Prostate gland (tissue), 2 donors: Measurements from ENCODE around the gene TRIP13.
"Not testable (repeated sequence)": the region's sequence is repeated elsewhere in the genome, so short reads cannot be mapped to it uniquely, and the experiment has no call there.

ENCODE experiments used
- POLR2A ChIP-seq: fragments of 450-650 bp; IDR thresholded peaks from one replicate; pipeline ENCODE4 v1.6.1; 2016; ENCODE audit warnings: antibody characterized with exemption, mild to moderate bottlenecking
- POLR2AphosphoS5 ChIP-seq: sonication (generic); formaldehyde crosslinking; IDR thresholded peaks from one replicate; pipeline ENCODE4 v1.6.1; 2017; ENCODE audit warnings: antibody characterized with exemption
- TF ChIP-seq, protein P1 (sequence below), 4 experiments: fragments of 200-600 bp in 2 of 4; fragments of 450-650 bp in 2 of 4; sonication (generic) in 2 of 4; IDR thresholded peaks; 1 replicate in 3 of 4; 2 replicates in 1 of 4; pipeline ENCODE4 v1.5.1; 2016 to 2019; ENCODE audit warnings: antibody characterized with exemption in 4 of 4, mild to moderate bottlenecking in 2 of 4, moderate library complexity in 2 of 4

DNA sequence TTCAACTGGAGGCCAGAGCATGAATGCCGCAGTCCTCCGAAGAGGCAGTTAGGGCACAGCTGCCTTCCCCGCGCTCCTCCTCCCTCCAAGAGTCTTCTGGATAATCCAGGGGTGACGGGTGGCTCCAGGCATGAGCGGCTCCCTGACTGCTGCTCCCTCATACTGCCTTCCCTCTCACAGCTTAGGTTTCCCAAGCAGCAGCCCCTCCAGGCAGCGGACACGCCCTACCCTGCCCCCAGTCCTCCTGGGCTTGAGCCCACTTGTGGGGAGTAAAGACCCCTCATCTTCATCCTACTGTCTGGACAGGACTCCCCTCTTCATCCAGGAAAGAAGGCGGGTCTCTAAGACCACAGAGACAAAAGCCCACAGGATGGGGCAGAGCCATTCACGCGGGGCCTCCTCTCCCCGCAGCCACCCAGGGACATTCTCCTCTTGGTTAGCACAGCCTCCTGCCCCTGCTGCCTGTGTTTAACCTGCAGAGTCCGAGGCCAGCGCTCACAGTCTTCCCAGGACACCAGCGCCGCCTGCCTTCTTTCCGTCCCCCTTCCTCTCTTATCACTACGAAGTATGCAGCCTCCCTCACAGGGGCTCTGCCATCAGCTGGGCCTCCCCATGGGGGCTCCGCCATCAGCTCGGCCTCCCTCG lies 47.5 kb upstream of the TRIP13 start:
- TF ChIP-seq POLR2AphosphoS5, POLR2A: not testable (repeated sequence)
- TF ChIP-seq, protein P1, sequence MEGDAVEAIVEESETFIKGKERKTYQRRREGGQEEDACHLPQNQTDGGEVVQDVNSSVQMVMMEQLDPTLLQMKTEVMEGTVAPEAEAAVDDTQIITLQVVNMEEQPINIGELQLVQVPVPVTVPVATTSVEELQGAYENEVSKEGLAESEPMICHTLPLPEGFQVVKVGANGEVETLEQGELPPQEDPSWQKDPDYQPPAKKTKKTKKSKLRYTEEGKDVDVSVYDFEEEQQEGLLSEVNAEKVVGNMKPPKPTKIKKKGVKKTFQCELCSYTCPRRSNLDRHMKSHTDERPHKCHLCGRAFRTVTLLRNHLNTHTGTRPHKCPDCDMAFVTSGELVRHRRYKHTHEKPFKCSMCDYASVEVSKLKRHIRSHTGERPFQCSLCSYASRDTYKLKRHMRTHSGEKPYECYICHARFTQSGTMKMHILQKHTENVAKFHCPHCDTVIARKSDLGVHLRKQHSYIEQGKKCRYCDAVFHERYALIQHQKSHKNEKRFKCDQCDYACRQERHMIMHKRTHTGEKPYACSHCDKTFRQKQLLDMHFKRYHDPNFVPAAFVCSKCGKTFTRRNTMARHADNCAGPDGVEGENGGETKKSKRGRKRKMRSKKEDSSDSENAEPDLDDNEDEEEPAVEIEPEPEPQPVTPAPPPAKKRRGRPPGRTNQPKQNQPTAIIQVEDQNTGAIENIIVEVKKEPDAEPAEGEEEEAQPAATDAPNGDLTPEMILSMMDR (IDR thresholded peaks at IDR 0.05), result not testable (repeated sequence)
